Measurements from ENCODE around the gene RASGEF1B.

DNA sequence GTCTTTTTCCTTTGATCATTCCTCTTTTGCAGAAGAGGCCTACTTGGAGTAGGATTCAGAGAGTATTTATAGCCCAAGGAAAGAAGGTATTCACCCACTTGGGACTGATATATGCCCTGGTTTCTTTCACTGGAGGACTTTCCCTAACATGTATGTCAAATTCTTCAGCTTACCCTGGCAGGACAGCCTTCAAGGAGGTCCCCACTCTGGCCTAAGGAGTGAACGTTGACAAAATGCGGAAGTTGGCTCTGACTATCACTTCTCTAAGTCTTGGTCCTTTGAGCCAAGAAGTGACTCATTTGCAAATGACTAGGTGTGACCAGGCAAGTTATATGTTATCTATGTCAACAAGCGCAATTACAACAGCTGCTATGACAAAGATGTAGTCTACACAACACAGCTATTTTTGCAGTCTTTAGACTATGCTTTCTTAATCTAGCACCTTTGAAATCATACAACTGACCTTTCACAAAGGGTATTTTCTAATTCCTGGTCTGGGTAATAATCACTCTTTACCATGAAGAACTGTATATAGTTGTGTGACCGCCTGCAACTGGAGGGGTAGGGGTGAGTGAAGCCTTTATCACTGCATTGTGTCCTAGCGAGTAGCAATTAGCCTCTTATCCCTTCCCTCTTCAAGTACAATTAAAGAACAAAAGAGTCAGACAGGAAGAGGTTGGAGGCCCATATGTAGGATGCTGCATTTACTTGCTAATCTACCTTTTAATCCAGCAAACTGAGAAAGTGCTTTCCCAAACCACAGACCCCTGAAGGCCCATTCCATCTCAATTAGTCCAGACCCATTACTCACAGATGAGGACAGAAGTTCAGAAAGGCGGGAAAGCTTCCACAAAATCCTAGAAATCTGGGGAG lies 50.1 kb downstream of the RASGEF1B start:
- no peak for TF ChIP-seq POLR2A (IDR thresholded peaks at IDR 0.05)
- TF ChIP-seq, protein P1, sequence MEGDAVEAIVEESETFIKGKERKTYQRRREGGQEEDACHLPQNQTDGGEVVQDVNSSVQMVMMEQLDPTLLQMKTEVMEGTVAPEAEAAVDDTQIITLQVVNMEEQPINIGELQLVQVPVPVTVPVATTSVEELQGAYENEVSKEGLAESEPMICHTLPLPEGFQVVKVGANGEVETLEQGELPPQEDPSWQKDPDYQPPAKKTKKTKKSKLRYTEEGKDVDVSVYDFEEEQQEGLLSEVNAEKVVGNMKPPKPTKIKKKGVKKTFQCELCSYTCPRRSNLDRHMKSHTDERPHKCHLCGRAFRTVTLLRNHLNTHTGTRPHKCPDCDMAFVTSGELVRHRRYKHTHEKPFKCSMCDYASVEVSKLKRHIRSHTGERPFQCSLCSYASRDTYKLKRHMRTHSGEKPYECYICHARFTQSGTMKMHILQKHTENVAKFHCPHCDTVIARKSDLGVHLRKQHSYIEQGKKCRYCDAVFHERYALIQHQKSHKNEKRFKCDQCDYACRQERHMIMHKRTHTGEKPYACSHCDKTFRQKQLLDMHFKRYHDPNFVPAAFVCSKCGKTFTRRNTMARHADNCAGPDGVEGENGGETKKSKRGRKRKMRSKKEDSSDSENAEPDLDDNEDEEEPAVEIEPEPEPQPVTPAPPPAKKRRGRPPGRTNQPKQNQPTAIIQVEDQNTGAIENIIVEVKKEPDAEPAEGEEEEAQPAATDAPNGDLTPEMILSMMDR (IDR thresholded peaks at IDR 0.05), result no peak

Data from uterus (tissue), 2 donors.